ENCODE data around the gene AOAH. TPM values are rescaled to one million over a fixed set of nuclear protein-coding genes. Genes with fewer than 3 reads are reported as not detected.

Gene AOAH
- total RNA-seq, 1 experiment from 2014 or later: 0.39 TPM

DNA sequence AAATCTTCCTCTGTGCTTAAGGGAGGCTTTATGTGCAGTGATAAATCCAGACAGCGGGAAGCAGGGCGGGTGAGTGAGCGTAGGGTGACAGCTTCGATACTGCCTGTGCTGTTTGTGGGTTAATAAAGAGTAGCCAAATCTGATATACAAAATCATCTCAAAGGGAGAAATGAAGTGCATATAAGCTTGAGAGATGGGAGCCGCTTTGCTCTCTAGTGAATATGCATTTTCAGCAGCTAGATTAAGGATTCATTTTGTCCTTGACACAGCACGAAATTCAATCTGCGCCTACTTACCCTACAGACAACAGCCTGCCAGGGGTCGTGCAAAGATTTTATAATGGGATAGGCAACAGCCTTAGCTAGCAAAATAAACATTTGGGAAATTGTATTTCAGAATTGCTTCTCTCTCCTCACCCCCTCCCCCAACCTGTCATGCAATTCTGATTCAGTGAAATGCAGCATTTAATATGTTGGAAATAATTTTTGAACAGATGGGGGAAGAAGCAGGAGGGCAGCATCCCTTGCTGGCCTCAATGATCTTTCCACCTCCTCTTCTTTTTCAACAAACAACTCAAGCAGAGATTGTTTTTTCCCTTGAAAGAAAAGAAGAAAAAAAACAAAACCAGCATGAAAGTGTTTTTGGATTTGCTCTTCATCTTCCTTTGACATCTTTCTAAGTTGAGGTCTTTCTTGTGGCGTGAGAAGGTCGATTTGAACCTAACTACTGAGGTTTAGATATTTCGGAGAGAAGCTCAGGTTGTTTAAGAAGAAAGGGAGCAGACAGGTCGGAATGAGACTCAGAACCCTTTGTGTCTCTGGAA is 117.9 kb downstream of the AOAH start:
- no peak overlapping the region for H4K8ac ChIP-seq (replicated peaks; ENCODE audit: insufficient read length, low read depth, low read length)
- H3T11ph ChIP-seq (ENCODE audit: low read length): no peak overlapping the region
- H3K36me3 Mint-ChIP-seq (ENCODE audit: insufficient read depth in 1 of 3, low read depth in 3 of 3): no peaks in the 10 kb centered on the region
- H3K9me3 Mint-ChIP-seq: no peaks in the 10 kb centered on the region
- H2BK20ac ChIP-seq (ENCODE audit: low read depth, low read length, poor library complexity, severe bottlenecking): no peak overlapping the region
- no peak overlapping the region for H2BK15ac ChIP-seq (ENCODE audit: low read depth, low read length)
- H3K14ac ChIP-seq (ENCODE audit: insufficient read depth, low read length): no peak overlapping the region
- no peaks in the 10 kb centered on the region for H3K23me2 ChIP-seq (ENCODE audit: insufficient read length, low read depth, low read length, poor library complexity, severe bottlenecking)
- no peak overlapping the region for H3K23ac ChIP-seq (ENCODE audit: insufficient read length, low read depth, low read length)
- H3K27me3 ChIP-seq (ENCODE audit: insufficient read depth, low read length): no peaks in the 10 kb centered on the region
- no peak overlapping the region for H2BK120ac ChIP-seq (ENCODE audit: low read depth, low read length, poor library complexity, severe bottlenecking)
- no peak overlapping the region for H2AFZ ChIP-seq (ENCODE audit: low read length)
- no peak overlapping the region for H3K18ac ChIP-seq (ENCODE audit: insufficient read length, low read depth, low read length)
- H3K4me2 ChIP-seq (ENCODE audit: insufficient read depth, insufficient read length, low read length): no peak overlapping the region
- H4K91ac ChIP-seq (ENCODE audit: insufficient read length, low read depth, low read length): no peak overlapping the region
- H3K56ac ChIP-seq (ENCODE audit: insufficient read length, low read depth, low read length): no peak overlapping the region
- H3K9me3 ChIP-seq (ENCODE audit: control insufficient read depth, low read depth, low read length): no peaks in the 10 kb centered on the region
- no peaks in the 10 kb centered on the region for H3K79me2 ChIP-seq (ENCODE audit: insufficient read depth, low read length)
- no peak for DNase-seq
- H2BK12ac ChIP-seq (ENCODE audit: insufficient read length, low read depth, low read length): no peak overlapping the region
- no CpG with 5 or more reads among the region's 12 CpGs for WGBS (ENCODE audit: extremely low coverage, insufficient read length, low lambda C conversion rate)
- peaks cover 6% of the 10 kb centered on the region; the same call in 1 of the 2 replicates for H3K27me3 Mint-ChIP-seq (ENCODE audit: low read depth)
- H2AK5ac ChIP-seq (ENCODE audit: insufficient read length, low read length): no peak overlapping the region
- no peak overlapping the region for H3K4ac ChIP-seq (ENCODE audit: low read depth, low read length)
- TF ChIP-seq, protein P1, sequence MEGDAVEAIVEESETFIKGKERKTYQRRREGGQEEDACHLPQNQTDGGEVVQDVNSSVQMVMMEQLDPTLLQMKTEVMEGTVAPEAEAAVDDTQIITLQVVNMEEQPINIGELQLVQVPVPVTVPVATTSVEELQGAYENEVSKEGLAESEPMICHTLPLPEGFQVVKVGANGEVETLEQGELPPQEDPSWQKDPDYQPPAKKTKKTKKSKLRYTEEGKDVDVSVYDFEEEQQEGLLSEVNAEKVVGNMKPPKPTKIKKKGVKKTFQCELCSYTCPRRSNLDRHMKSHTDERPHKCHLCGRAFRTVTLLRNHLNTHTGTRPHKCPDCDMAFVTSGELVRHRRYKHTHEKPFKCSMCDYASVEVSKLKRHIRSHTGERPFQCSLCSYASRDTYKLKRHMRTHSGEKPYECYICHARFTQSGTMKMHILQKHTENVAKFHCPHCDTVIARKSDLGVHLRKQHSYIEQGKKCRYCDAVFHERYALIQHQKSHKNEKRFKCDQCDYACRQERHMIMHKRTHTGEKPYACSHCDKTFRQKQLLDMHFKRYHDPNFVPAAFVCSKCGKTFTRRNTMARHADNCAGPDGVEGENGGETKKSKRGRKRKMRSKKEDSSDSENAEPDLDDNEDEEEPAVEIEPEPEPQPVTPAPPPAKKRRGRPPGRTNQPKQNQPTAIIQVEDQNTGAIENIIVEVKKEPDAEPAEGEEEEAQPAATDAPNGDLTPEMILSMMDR (conservative IDR thresholded peaks at IDR 0.05): no peak
- H4K20me1 ChIP-seq (ENCODE audit: control insufficient read depth, insufficient read depth, insufficient read length): no peaks in the 10 kb centered on the region
- H3K4me1 ChIP-seq (ENCODE audit: insufficient read depth, low read length): peaks cover 3% of the 10 kb centered on the region; the same call in 1 of the 2 replicates
- no peak overlapping the region for H3K27ac ChIP-seq (ENCODE audit: insufficient read length, low read depth, low read length)
- H3K79me1 ChIP-seq (ENCODE audit: insufficient read depth, low read depth, low read length, poor library complexity, severe bottlenecking): no peaks in the 10 kb centered on the region
- no peak overlapping the region for H4K5ac ChIP-seq (ENCODE audit: insufficient read length, low read depth, low read length)
- H2BK5ac ChIP-seq (ENCODE audit: insufficient read length, low read length): no peak overlapping the region
- H3K4me1 Mint-ChIP-seq: peaks cover 18 to 22% of the 10 kb centered on the region in 2 experiments
- H3K27ac Mint-ChIP-seq: no peak overlapping the region
- no peak overlapping the region for H3K4me3 Mint-ChIP-seq
- H3K9ac ChIP-seq (ENCODE audit: extremely low read depth, insufficient read length, low read length): no peak overlapping the region

Data from H9 (cell line).